Activated T-helper 1 cell treated with anti-CD3 and anti-CD28 coated beads, Interleukin-2, amount 50 U/mL, for 16 hours (primary cell): ENCODE data around the gene PEF1.

Source experiments
- DNase-seq, 2 donors: peaks; one replicate each; pipeline ENCODE4 v3.0.0-alpha.2; 2020; ENCODE audit warnings: low read depth in 1 of 2, low spot score in 1 of 2

Gene PEF1

GRCh38 chr1:31586376-31587327 lies 58.0 kb downstream of the PEF1 start:
- no peak for DNase-seq

GRCh38 chr1:31585736-31586365 lies 58.8 kb downstream of the PEF1 start:
- DNase-seq = no peak

- DNase-seq = no peak
These were observed 59.6 kb downstream of the PEF1 start for GRCh38 chr1:31584869-31585735.

GRCh38 chr1:31583995-31584868 lies 60.4 kb downstream of the PEF1 start:
- DNase-seq = no peak

- no peak for DNase-seq
These were observed 61.3 kb downstream of the PEF1 start for GRCh38 chr1:31583082-31583994.

GRCh38 chr1:31581821-31582810 lies 62.6 kb downstream of the PEF1 start:
- DNase-seq = no peak

GRCh38 chr1:31580891-31581603 lies 63.6 kb downstream of the PEF1 start:
- no peak for DNase-seq

- DNase-seq = no peak
These were observed 64.2 kb downstream of the PEF1 start for GRCh38 chr1:31580513-31580870.
